GM23338 (cell line): ENCODE data around the gene NIN. TPM values are rescaled to one million over a fixed set of nuclear protein-coding genes. Genes with fewer than 3 reads are reported as not detected.

Experiments used
- ATAC-seq: fragments of 200-7000 bp; cut with Tn5 transposase; 3 replicates; pipeline ENCODE4 v1.9.1; 2020
- DNase-seq: peaks from one replicate; pipeline ENCODE4 v3.0.0-alpha.2; 2015; ENCODE audit warnings: low spot score
- H2AFZ ChIP-seq: fragments of 200-600 bp; sonication (generic); 2 replicates; pipeline ENCODE4 v1.8.0; 2016; ENCODE audit warnings: antibody characterized with exemption, mild to moderate bottlenecking, moderate library complexity
- H3F3A ChIP-seq: fragments of 200-600 bp; sonication (generic); replicated peaks from 2 replicates; pipeline ENCODE4 v1.8.0; 2017; ENCODE audit warnings: antibody characterized with exemption, mixed run types, low read depth
- H3K27ac ChIP-seq: fragments of 200-600 bp; sonication (generic); 2 replicates; pipeline ENCODE4 v1.6.1; 2016; ENCODE audit warnings: low read depth
- H3K27me3 ChIP-seq: fragments of 200-600 bp; sonication (generic); 2 replicates; pipeline ENCODE4 v1.8.0; 2016; ENCODE audit warnings: mild to moderate bottlenecking, mixed run types, moderate library complexity; ENCODE audit not compliant: insufficient read depth
- H3K36me3 ChIP-seq: fragments of 200-600 bp; sonication (generic); 2 replicates; pipeline ENCODE4 v1.8.0; 2016; ENCODE audit warnings: mild to moderate bottlenecking; ENCODE audit not compliant: insufficient read depth
- H3K4me1 ChIP-seq: fragments of 200-600 bp; sonication (generic); 2 replicates; pipeline ENCODE4 v1.8.0; 2016; ENCODE audit warnings: mild to moderate bottlenecking, moderate library complexity; ENCODE audit not compliant: insufficient read depth
- H3K4me2 ChIP-seq: fragments of 200-600 bp; sonication (generic); 2 replicates; pipeline ENCODE4 v1.7.1; 2017; ENCODE audit warnings: mixed run types
- H3K4me3 ChIP-seq: fragments of 200-600 bp; sonication (generic); 2 replicates; pipeline ENCODE4 v1.6.1; 2016; ENCODE audit warnings: mixed run types
- H3K79me2 ChIP-seq: fragments of 200-600 bp; sonication (generic); replicated peaks from 2 replicates; pipeline ENCODE4 v1.8.0; 2017; ENCODE audit warnings: mild to moderate bottlenecking; ENCODE audit not compliant: insufficient read depth
- H3K9me2 ChIP-seq: fragments of 200-600 bp; sonication (generic); 2 replicates; pipeline ENCODE4 v1.8.0; 2017; ENCODE audit not compliant: insufficient read depth
- H4K20me1 ChIP-seq: fragments of 200-600 bp; sonication (generic); replicated peaks from 2 replicates; pipeline ENCODE4 v1.8.0; 2017; ENCODE audit warnings: mild to moderate bottlenecking; ENCODE audit not compliant: insufficient read depth
- H3K27ac Mint-ChIP-seq: 2 replicates; pipeline ENCODE4 v1.8.0; 2020; ENCODE audit warnings: inconsistent platforms, mild to moderate bottlenecking, moderate library complexity, mixed read lengths
- H3K27me3 Mint-ChIP-seq: 3 replicates; pipeline ENCODE4 v1.8.0; 2022; ENCODE audit warnings: low read depth, mild to moderate bottlenecking, moderate library complexity, mixed read lengths, inconsistent platforms; ENCODE audit not compliant: insufficient read depth, poor library complexity
- H3K36me3 Mint-ChIP-seq: 3 replicates; pipeline ENCODE4 v1.8.0; 2021; ENCODE audit warnings: low read depth, mild to moderate bottlenecking, inconsistent platforms, moderate library complexity, mixed read lengths
- H3K4me1 Mint-ChIP-seq: 3 replicates; pipeline ENCODE4 v1.8.0; 2020; ENCODE audit warnings: mild to moderate bottlenecking, inconsistent platforms, mixed read lengths
- H3K4me3 Mint-ChIP-seq: 3 replicates; pipeline ENCODE4 v1.8.0; 2021; ENCODE audit warnings: moderate library complexity, mild to moderate bottlenecking, inconsistent platforms, mixed read lengths
- H3K9me3 Mint-ChIP-seq: 3 replicates; pipeline ENCODE4 v1.8.0; 2020; ENCODE audit warnings: moderate library complexity, mild to moderate bottlenecking, inconsistent platforms, mixed read lengths
- CREB1 ChIP-seq: fragments of 250-450 bp; sonication (Bioruptor Pico); IDR thresholded peaks from 2 replicates; pipeline ENCODE4 v1.5.0; 2020; ENCODE audit warnings: low read depth, mild to moderate bottlenecking, moderate library complexity
- EZH2 ChIP-seq: fragments of 200-600 bp; sonication (generic); IDR thresholded peaks from one replicate; pipeline ENCODE4 v1.8.0; 2017; ENCODE audit warnings: antibody characterized with exemption, mild to moderate bottlenecking, low read depth; ENCODE audit not compliant: unreplicated experiment
- EZH2phosphoT487 ChIP-seq: fragments of 200-600 bp; sonication (generic); IDR thresholded peaks from one replicate; pipeline ENCODE4 v1.8.1; 2018; ENCODE audit warnings: antibody characterized with exemption; ENCODE audit not compliant: unreplicated experiment
- JUNB ChIP-seq: IDR thresholded peaks from one replicate; pipeline ENCODE4 v1.6.1; 2016; ENCODE audit warnings: antibody characterized with exemption; ENCODE audit not compliant: unreplicated experiment
- NANOG ChIP-seq: IDR thresholded peaks from 2 replicates; pipeline ENCODE4 v1.6.1; 2016; ENCODE audit warnings: antibody characterized with exemption, borderline replicate concordance
- POLR2AphosphoS5 ChIP-seq: IDR thresholded peaks from 2 replicates; pipeline ENCODE4 v1.6.1; 2016; ENCODE audit warnings: antibody characterized with exemption, low read depth
- STAT1 ChIP-seq: IDR thresholded peaks from one replicate; pipeline ENCODE4 v1.6.1; 2016; ENCODE audit warnings: antibody characterized with exemption; ENCODE audit not compliant: unreplicated experiment
- ZNF114 ChIP-seq: fragments of 250-450 bp; sonication (Bioruptor Pico); IDR thresholded peaks from 2 replicates; pipeline ENCODE4 v1.5.0; 2020; ENCODE audit warnings: mild to moderate bottlenecking, moderate library complexity
- ZNF331 ChIP-seq: fragments of 250-450 bp; sonication (Bioruptor Pico); IDR thresholded peaks from 2 replicates; pipeline ENCODE4 v1.5.0; 2020; ENCODE audit warnings: low read depth, mild to moderate bottlenecking, moderate library complexity
- polyA plus RNA-seq: library from polyadenylated mRNA; unstranded; fragments of >200 nt; fragmentation: Nextera tagmentation; extraction: Ambion mirVana; gene quantifications from 2 replicates; pipeline ENCODE4 v1.2.1, GENCODE V29; 2016
- total RNA-seq: library from RNA; depleted of rRNA; stranded (reverse); fragments of >200 nt; shearing (Covaris generic); gene quantifications from 2 replicates; pipeline ENCODE4 v1.2.3, GENCODE V29; 2014
- TF ChIP-seq, protein P1 (sequence below): fragments of 250-450 bp; sonication (Bioruptor Pico); IDR thresholded peaks from 2 replicates; pipeline ENCODE4 v1.5.0; 2020; ENCODE audit warnings: mild to moderate bottlenecking, moderate library complexity
- TF ChIP-seq, protein P2 (sequence below): IDR thresholded peaks from 2 replicates; pipeline ENCODE4 v1.6.1; 2016; ENCODE audit warnings: antibody characterized with exemption
- TF ChIP-seq, protein P3 (sequence below): IDR thresholded peaks from one replicate; pipeline ENCODE4 v1.6.1; 2018; ENCODE audit warnings: antibody characterized with exemption; ENCODE audit not compliant: unreplicated experiment
- TF ChIP-seq, protein P4 (sequence below), 2 experiments: fragments of 200-600 bp in 1 of 2; sonication (generic) in 1 of 2; conservative IDR thresholded peaks; 2 replicates each; pipeline versions ENCODE4 v1.5.1 to v1.6.1; 2016 to 2017; ENCODE audit warnings: antibody characterized with exemption in 2 of 2, low read depth in 2 of 2, mild to moderate bottlenecking in 2 of 2, moderate library complexity in 1 of 2

Gene NIN
- total and polyA plus RNA-seq, 2 experiments from 2014 or later: 7.4 to 17.4 TPM

DNA sequence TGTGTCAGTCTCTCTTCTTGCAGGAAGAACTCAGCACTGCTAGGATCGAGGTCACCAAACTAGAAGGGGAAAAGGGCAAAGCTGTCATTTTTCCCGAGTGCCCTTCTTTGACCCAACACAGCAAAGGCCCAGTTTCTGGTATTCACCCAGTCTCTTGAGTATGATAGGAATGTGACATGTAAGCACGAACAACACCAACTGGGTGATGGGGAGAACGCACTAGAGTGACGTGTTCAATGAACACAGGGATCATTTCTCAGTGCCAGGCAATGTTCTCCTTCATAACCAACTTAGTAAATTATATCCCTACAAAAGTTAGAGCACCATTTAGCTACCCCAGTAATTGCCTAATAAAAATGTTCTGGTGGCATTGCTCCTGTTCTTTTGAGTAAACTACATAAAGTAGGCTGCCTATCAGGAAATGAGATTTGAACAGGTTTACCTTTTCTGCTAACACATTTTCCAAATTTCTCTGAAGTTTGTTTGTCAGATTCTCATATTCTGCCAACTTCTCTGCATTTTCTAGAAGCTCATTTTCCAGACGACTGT, 64.5 kb downstream of the NIN start:
- Histone ChIP-seq H3F3A (no peaks in the 10 kb centered on the region), H2AFZ (no peak overlapping the region), H3K9me2 (no peaks in the 10 kb centered on the region), H3K27ac (no peak overlapping the region), H3K4me3 (no peak overlapping the region), H3K27me3 (no peaks in the 10 kb centered on the region), H3K79me2 (no peaks in the 10 kb centered on the region), H3K4me1 (no peaks in the 10 kb centered on the region), H3K36me3 (0 out of 2 replicates have a peak, but pooled peaks cover 7% of the 10 kb centered on the region), H4K20me1 (no peaks in the 10 kb centered on the region), H3K4me2 (no peak overlapping the region)
- no peak overlapping the region for H3K4me3 Mint-ChIP-seq
- H3K36me3 Mint-ChIP-seq: peaks cover 49% of the 10 kb centered on the region
- no peaks in the 10 kb centered on the region for H3K27me3 Mint-ChIP-seq
- TF ChIP-seq, protein P1, sequence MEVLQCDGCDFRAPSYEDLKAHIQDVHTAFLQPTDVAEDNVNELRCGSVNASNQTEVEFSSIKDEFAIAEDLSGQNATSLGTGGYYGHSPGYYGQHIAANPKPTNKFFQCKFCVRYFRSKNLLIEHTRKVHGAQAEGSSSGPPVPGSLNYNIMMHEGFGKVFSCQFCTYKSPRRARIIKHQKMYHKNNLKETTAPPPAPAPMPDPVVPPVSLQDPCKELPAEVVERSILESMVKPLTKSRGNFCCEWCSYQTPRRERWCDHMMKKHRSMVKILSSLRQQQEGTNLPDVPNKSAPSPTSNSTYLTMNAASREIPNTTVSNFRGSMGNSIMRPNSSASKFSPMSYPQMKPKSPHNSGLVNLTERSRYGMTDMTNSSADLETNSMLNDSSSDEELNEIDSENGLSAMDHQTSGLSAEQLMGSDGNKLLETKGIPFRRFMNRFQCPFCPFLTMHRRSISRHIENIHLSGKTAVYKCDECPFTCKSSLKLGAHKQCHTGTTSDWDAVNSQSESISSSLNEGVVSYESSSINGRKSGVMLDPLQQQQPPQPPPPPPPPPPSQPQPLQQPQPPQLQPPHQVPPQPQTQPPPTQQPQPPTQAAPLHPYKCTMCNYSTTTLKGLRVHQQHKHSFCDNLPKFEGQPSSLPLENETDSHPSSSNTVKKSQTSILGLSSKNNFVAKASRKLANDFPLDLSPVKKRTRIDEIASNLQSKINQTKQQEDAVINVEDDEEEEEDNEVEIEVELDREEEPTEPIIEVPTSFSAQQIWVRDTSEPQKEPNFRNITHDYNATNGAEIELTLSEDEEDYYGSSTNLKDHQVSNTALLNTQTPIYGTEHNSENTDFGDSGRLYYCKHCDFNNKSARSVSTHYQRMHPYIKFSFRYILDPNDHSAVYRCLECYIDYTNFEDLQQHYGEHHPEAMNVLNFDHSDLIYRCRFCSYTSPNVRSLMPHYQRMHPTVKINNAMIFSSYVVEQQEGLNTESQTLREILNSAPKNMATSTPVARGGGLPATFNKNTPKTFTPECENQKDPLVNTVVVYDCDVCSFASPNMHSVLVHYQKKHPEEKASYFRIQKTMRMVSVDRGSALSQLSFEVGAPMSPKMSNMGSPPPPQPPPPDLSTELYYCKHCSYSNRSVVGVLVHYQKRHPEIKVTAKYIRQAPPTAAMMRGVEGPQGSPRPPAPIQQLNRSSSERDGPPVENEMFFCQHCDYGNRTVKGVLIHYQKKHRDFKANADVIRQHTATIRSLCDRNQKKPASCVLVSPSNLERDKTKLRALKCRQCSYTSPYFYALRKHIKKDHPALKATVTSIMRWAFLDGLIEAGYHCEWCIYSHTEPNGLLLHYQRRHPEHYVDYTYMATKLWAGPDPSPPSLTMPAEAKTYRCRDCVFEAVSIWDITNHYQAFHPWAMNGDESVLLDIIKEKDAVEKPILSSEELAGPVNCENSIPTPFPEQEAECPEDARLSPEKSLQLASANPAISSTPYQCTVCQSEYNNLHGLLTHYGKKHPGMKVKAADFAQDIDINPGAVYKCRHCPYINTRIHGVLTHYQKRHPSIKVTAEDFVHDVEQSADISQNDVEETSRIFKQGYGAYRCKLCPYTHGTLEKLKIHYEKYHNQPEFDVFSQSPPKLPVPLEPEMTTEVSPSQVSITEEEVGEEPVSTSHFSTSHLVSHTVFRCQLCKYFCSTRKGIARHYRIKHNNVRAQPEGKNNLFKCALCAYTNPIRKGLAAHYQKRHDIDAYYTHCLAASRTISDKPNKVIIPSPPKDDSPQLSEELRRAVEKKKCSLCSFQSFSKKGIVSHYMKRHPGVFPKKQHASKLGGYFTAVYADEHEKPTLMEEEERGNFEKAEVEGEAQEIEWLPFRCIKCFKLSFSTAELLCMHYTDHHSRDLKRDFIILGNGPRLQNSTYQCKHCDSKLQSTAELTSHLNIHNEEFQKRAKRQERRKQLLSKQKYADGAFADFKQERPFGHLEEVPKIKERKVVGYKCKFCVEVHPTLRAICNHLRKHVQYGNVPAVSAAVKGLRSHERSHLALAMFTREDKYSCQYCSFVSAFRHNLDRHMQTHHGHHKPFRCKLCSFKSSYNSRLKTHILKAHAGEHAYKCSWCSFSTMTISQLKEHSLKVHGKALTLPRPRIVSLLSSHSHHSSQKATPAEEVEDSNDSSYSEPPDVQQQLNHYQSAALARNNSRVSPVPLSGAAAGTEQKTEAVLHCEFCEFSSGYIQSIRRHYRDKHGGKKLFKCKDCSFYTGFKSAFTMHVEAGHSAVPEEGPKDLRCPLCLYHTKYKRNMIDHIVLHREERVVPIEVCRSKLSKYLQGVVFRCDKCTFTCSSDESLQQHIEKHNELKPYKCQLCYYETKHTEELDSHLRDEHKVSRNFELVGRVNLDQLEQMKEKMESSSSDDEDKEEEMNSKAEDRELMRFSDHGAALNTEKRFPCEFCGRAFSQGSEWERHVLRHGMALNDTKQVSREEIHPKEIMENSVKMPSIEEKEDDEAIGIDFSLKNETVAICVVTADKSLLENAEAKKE: no peak
- TF ChIP-seq, protein P2, sequence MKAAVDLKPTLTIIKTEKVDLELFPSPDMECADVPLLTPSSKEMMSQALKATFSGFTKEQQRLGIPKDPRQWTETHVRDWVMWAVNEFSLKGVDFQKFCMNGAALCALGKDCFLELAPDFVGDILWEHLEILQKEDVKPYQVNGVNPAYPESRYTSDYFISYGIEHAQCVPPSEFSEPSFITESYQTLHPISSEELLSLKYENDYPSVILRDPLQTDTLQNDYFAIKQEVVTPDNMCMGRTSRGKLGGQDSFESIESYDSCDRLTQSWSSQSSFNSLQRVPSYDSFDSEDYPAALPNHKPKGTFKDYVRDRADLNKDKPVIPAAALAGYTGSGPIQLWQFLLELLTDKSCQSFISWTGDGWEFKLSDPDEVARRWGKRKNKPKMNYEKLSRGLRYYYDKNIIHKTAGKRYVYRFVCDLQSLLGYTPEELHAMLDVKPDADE: no peak
- TF ChIP-seq ZNF331: no peak
- TF ChIP-seq EZH2phosphoT487: no peak
- TF ChIP-seq, protein P3, sequence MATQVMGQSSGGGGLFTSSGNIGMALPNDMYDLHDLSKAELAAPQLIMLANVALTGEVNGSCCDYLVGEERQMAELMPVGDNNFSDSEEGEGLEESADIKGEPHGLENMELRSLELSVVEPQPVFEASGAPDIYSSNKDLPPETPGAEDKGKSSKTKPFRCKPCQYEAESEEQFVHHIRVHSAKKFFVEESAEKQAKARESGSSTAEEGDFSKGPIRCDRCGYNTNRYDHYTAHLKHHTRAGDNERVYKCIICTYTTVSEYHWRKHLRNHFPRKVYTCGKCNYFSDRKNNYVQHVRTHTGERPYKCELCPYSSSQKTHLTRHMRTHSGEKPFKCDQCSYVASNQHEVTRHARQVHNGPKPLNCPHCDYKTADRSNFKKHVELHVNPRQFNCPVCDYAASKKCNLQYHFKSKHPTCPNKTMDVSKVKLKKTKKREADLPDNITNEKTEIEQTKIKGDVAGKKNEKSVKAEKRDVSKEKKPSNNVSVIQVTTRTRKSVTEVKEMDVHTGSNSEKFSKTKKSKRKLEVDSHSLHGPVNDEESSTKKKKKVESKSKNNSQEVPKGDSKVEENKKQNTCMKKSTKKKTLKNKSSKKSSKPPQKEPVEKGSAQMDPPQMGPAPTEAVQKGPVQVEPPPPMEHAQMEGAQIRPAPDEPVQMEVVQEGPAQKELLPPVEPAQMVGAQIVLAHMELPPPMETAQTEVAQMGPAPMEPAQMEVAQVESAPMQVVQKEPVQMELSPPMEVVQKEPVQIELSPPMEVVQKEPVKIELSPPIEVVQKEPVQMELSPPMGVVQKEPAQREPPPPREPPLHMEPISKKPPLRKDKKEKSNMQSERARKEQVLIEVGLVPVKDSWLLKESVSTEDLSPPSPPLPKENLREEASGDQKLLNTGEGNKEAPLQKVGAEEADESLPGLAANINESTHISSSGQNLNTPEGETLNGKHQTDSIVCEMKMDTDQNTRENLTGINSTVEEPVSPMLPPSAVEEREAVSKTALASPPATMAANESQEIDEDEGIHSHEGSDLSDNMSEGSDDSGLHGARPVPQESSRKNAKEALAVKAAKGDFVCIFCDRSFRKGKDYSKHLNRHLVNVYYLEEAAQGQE: no peak
- no peak for TF ChIP-seq NANOG
- TF ChIP-seq, protein P4, sequence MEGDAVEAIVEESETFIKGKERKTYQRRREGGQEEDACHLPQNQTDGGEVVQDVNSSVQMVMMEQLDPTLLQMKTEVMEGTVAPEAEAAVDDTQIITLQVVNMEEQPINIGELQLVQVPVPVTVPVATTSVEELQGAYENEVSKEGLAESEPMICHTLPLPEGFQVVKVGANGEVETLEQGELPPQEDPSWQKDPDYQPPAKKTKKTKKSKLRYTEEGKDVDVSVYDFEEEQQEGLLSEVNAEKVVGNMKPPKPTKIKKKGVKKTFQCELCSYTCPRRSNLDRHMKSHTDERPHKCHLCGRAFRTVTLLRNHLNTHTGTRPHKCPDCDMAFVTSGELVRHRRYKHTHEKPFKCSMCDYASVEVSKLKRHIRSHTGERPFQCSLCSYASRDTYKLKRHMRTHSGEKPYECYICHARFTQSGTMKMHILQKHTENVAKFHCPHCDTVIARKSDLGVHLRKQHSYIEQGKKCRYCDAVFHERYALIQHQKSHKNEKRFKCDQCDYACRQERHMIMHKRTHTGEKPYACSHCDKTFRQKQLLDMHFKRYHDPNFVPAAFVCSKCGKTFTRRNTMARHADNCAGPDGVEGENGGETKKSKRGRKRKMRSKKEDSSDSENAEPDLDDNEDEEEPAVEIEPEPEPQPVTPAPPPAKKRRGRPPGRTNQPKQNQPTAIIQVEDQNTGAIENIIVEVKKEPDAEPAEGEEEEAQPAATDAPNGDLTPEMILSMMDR (conservative IDR thresholded peaks at IDR 0.05; ENCODE audit: low read depth in 2 of 2): no peak
- TF ChIP-seq STAT1: no peak
- TF ChIP-seq JUNB: no peak
- no peak for TF ChIP-seq CREB1 (CRISPR knock-in tag)
- TF ChIP-seq EZH2: no peak
- no peak for TF ChIP-seq ZNF114 (CRISPR knock-in tag)
- no peak for TF ChIP-seq POLR2AphosphoS5
- ATAC-seq (no peak), DNase-seq (no peak)
- H3K27ac Mint-ChIP-seq: no peak overlapping the region; the same call in 1 of the 2 replicates
- no peaks in the 10 kb centered on the region for H3K4me1 Mint-ChIP-seq
- no peaks in the 10 kb centered on the region for H3K9me3 Mint-ChIP-seq
